ENCODE measurements around the gene HMBS.

- TF ChIP-seq CTCF (IDR thresholded peaks at IDR 0.05; ENCODE audit: low read length) (no peak), EZH2 (IDR thresholded peaks at IDR 0.05; ENCODE audit: borderline replicate concordance, low read length) (no peak)
Measured at GRCh38 chr11:119081682-119082260, 2.9 kb upstream of the HMBS start.
